HEK293T (cell line): Measurements from ENCODE around the gene OTOP3.

Experiments
- CTCF ChIA-PET: fragments of 350-600 bp; formaldehyde crosslinking; extraction: SDS; loops from one replicate; lab custom pipeline; 2021; ENCODE audit warnings: antibody characterized with exemption, inconsistent platforms; lab: Yijun Ruan, JAX
- POLR2A ChIA-PET: fragments of 350-600 bp; formaldehyde crosslinking; extraction: SDS; loops from one replicate; lab custom pipeline; 2020; ENCODE audit warnings: antibody characterized with exemption, inconsistent platforms; lab: Yijun Ruan, JAX
- DNase-seq: peaks from one replicate; pipeline ENCODE4 v3.0.0; 2012; ENCODE audit warnings: mixed read lengths; ENCODE audit errors: extremely low spot score
- ARNT ChIP-seq: fragments of 450-650 bp; IDR thresholded peaks from 2 replicates; pipeline ENCODE4 v1.6.1; 2017; ENCODE audit warnings: mild to moderate bottlenecking
- BHLHE40 ChIP-seq: fragments of 450-650 bp; IDR thresholded peaks from 2 replicates; pipeline ENCODE4 v1.6.1; 2016; ENCODE audit warnings: mild to moderate bottlenecking, moderate library complexity, borderline replicate concordance
- CTBP1 ChIP-seq: fragments of 450-650 bp; IDR thresholded peaks from 2 replicates; pipeline ENCODE4 v1.6.1; 2016; ENCODE audit warnings: borderline replicate concordance
- ELF4 ChIP-seq: fragments of 450-650 bp; IDR thresholded peaks from 2 replicates; pipeline ENCODE4 v1.6.1; 2017; ENCODE audit warnings: antibody characterized with exemption
- FOXA1 ChIP-seq: fragments of 450-650 bp; IDR thresholded peaks from 2 replicates; pipeline ENCODE4 v1.6.1; 2016; ENCODE audit warnings: mild to moderate bottlenecking
- FOXK2 ChIP-seq: fragments of 450-650 bp; IDR thresholded peaks from 2 replicates; pipeline ENCODE4 v1.6.1; 2016; ENCODE audit warnings: mild to moderate bottlenecking
- FOXM1 ChIP-seq: fragments of 450-650 bp; IDR thresholded peaks from 2 replicates; pipeline ENCODE4 v1.6.1; 2017; ENCODE audit warnings: mild to moderate bottlenecking, borderline replicate concordance
- HDGF ChIP-seq: fragments of 450-650 bp; IDR thresholded peaks from 2 replicates; pipeline ENCODE4 v1.6.1; 2017; ENCODE audit warnings: antibody characterized with exemption, borderline replicate concordance
- L3MBTL2 ChIP-seq: fragments of 450-650 bp; conservative IDR thresholded peaks from 2 replicates; pipeline ENCODE4 v1.6.1; 2016; ENCODE audit warnings: mild to moderate bottlenecking
- LEF1 ChIP-seq: fragments of 450-650 bp; IDR thresholded peaks from 2 replicates; pipeline ENCODE4 v1.6.1; 2017; ENCODE audit warnings: mild to moderate bottlenecking, borderline replicate concordance
- NFRKB ChIP-seq: fragments of 450-650 bp; IDR thresholded peaks from 2 replicates; pipeline ENCODE4 v1.6.1; 2016; ENCODE audit warnings: mild to moderate bottlenecking, moderate library complexity
- PKNOX1 ChIP-seq: fragments of 450-650 bp; IDR thresholded peaks from 2 replicates; pipeline ENCODE4 v1.6.1; 2016
- SP1 ChIP-seq: fragments of 450-650 bp; IDR thresholded peaks from 2 replicates; pipeline ENCODE4 v1.6.1; 2017
- SUZ12 ChIP-seq: fragments of 450-650 bp; IDR thresholded peaks from 2 replicates; pipeline ENCODE4 v1.6.1; 2016; ENCODE audit warnings: mild to moderate bottlenecking
- TARDBP ChIP-seq: fragments of 450-650 bp; IDR thresholded peaks from 2 replicates; pipeline ENCODE4 v1.6.1; 2016
- ZNF384 ChIP-seq: fragments of 450-650 bp; IDR thresholded peaks from 2 replicates; pipeline ENCODE4 v1.6.1; 2016

OTOP3 gene

GRCh38 chr17:74935585-74936469 lies at the start of gene OTOP3:
TSS of gene OTOP3 (plus strand) at chr17:74935898. CDS start at chr17:74935922, 24 bp downstream.
- CTCF ChIA-PET: interaction anchor here (1.1 kb wide), 1 partner anchor 22 kb away, joined by 3 read pairs; no protein-coding TSS in a partner anchor
- DNase-seq: no peak
- TF ChIP-seq SUZ12: no peak
- no peak for TF ChIP-seq ELF4
- no peak for TF ChIP-seq LEF1
- TF ChIP-seq FOXM1: no peak
- no peak for TF ChIP-seq ZNF384
- no peak for TF ChIP-seq FOXA1
- POLR2A ChIA-PET: no interaction called here

- TF ChIP-seq ELF4 (no peak), ARNT (no peak), FOXA1 (no peak), L3MBTL2 (no peak)
- POLR2A ChIA-PET: interaction anchor here (1.9 to 2.8 kb wide), 2 partner anchors 14 to 16 kb away, joined by 4 to 19 read pairs; partner anchors contain the start of gene FDXR
- DNase-seq: no peak
- CTCF ChIA-PET: interaction anchor here (0.6 kb wide), 1 partner anchor 221 kb away, joined by 3 read pairs; the partner anchor contains the start of gene ARMC7
Measured at GRCh38 chr17:74888469-74888868, 47.2 kb upstream of the OTOP3 start.

- ChIA-PET CTCF (interaction anchor here (1.2 kb wide), 1 partner anchor 233 kb away, joined by 4 read pairs; no protein-coding TSS in a partner anchor), POLR2A (interaction anchor here (2.8 kb wide), 1 partner anchor 18 kb away, joined by 24 read pairs; the partner anchor contains the start of gene FDXR)
- TF ChIP-seq FOXM1 (no peak), NFRKB (no peak), SUZ12 (no peak), L3MBTL2 (no peak), SP1 (no peak), ELF4 (no peak), ZNF384 (no peak), TARDBP (no peak), CTBP1 (no peak), HDGF (no peak), PKNOX1 (no peak), LEF1 (no peak), ARNT (no peak), FOXK2 (no peak), BHLHE40 (no peak)
- DNase-seq: no peak
Measured at GRCh38 chr17:74890554-74890953, 45.1 kb upstream of the OTOP3 start.

- CTCF ChIA-PET: interaction anchor here (1.0 to 1.2 kb wide), 3 partner anchors 15 to 235 kb away, joined by 4 to 6 read pairs (median 5); no protein-coding TSS in a partner anchor
Measured at GRCh38 chr17:74892013-74892841, 43.5 kb upstream of the OTOP3 start.

GRCh38 chr17:74892974-74893911 lies 42.5 kb upstream of the OTOP3 start, which contains the start of gene FADS6:
TSS of gene FADS6 (minus strand) at chr17:74893633. CDS start at chr17:74893595, 38 bp downstream.
- POLR2A ChIA-PET: interaction anchor here (1.3 kb wide), 1 partner anchor 20 kb away, joined by 4 read pairs; no protein-coding TSS in a partner anchor
- no peak for DNase-seq
- TF ChIP-seq SP1 (no peak), ELF4 (no peak), FOXM1 (no peak), BHLHE40 (no peak), TARDBP (no peak)
- CTCF ChIA-PET: no interaction called here

More at GRCh38 chr17:74892013-74892841, 43.5 kb upstream of the OTOP3 start:
- POLR2A ChIA-PET: interaction anchor here (2.8 kb wide), 1 partner anchor 20 kb away, joined by 24 read pairs; the partner anchor contains the start of gene FDXR
- no peak for DNase-seq
- no peak for TF ChIP-seq LEF1

GRCh38 chr17:74893936-74894671 lies 41.6 kb upstream of the OTOP3 start:
- ChIA-PET POLR2A (interaction anchor here (1.3 to 2.0 kb wide), 2 partner anchors 20 to 21 kb away, joined by 4 to 5 read pairs; no protein-coding TSS in a partner anchor), CTCF (interaction anchor here (1.0 kb wide), 1 partner anchor 21 kb away, joined by 3 read pairs; no protein-coding TSS in a partner anchor)
- DNase-seq: no peak
- TF ChIP-seq FOXM1 (no peak), L3MBTL2 (no peak), FOXA1 (no peak)
